ENCODE results near the gene RIIAD1. TPM values are rescaled to one million over a fixed set of nuclear protein-coding genes. Genes with fewer than 3 reads are reported as not detected.

Gene RIIAD1
- total RNA-seq, 1 donor, result not detected

GRCh38 chr1:151737026-151737425 lies 15.7 kb downstream of the RIIAD1 start:
- Histone ChIP-seq H3K79me2 (ENCODE audit: insufficient read depth, low read length) (no peaks in the 10 kb centered on the region), H3K9me3 (ENCODE audit: low read depth, low read length) (peaks cover 7% of the 10 kb centered on the region), H3K4me1 (ENCODE audit: insufficient read depth, low read length) (no peaks in the 10 kb centered on the region), H3K27me3 (ENCODE audit: insufficient read depth, low read length) (peaks cover 12% of the 10 kb centered on the region), H4K20me1 (ENCODE audit: insufficient read depth, low read length) (no peaks in the 10 kb centered on the region), H2AFZ (ENCODE audit: low read length) (no peak overlapping the region), H3K36me3 (ENCODE audit: insufficient read depth, low read length) (no peaks in the 10 kb centered on the region), H3K4me3 (ENCODE audit: insufficient read depth, low read length) (no peak overlapping the region), H3K27ac (ENCODE audit: low read depth, low read length) (no peak overlapping the region), H3K4me2 (ENCODE audit: insufficient read depth, low read length) (no peak overlapping the region)
- TF ChIP-seq CTCF (IDR thresholded peaks at IDR 0.05; ENCODE audit: extremely low read depth, low read depth, low read length), result no peak
- DNase-seq (ENCODE audit: insufficient read length, low spot score, missing footprints), result no peak

GRCh38 chr1:151737479-151737878 lies 16.2 kb downstream of the RIIAD1 start:
- H3K36me3 ChIP-seq (ENCODE audit: insufficient read depth, low read length), result no peaks in the 10 kb centered on the region
- H3K4me1 ChIP-seq (ENCODE audit: insufficient read depth, low read length), result no peaks in the 10 kb centered on the region
- no peak overlapping the region for H3K4me3 ChIP-seq (ENCODE audit: insufficient read depth, low read length)
- no peak for TF ChIP-seq CTCF (IDR thresholded peaks at IDR 0.05; ENCODE audit: extremely low read depth, low read depth, low read length)
- H3K4me2 ChIP-seq (ENCODE audit: insufficient read depth, low read length), result no peak overlapping the region
- no peak overlapping the region for H2AFZ ChIP-seq (ENCODE audit: low read length)
- peaks cover 12% of the 10 kb centered on the region for H3K27me3 ChIP-seq (ENCODE audit: insufficient read depth, low read length)
- H3K27ac ChIP-seq (ENCODE audit: low read depth, low read length), result no peak overlapping the region
- no peaks in the 10 kb centered on the region for H3K79me2 ChIP-seq (ENCODE audit: insufficient read depth, low read length)
- no peaks in the 10 kb centered on the region for H4K20me1 ChIP-seq (ENCODE audit: insufficient read depth, low read length)
- no peak for DNase-seq (ENCODE audit: insufficient read length, low spot score, missing footprints)
- H3K9me3 ChIP-seq (ENCODE audit: low read depth, low read length), result peaks cover 7% of the 10 kb centered on the region

GRCh38 chr1:151739590-151740355 lies 18.5 kb downstream of the RIIAD1 start:
- peaks cover 31% of the 10 kb centered on the region for H3K27me3 ChIP-seq (ENCODE audit: insufficient read depth, low read length)
- no peaks in the 10 kb centered on the region for H3K4me1 ChIP-seq (ENCODE audit: insufficient read depth, low read length)
- DNase-seq (ENCODE audit: insufficient read length, low spot score, missing footprints), result no peak
- H3K79me2 ChIP-seq (ENCODE audit: insufficient read depth, low read length), result no peaks in the 10 kb centered on the region
- no peaks in the 10 kb centered on the region for H3K36me3 ChIP-seq (ENCODE audit: insufficient read depth, low read length)
- H3K4me2 ChIP-seq (ENCODE audit: insufficient read depth, low read length), result no peak overlapping the region
- no peak overlapping the region for H3K4me3 ChIP-seq (ENCODE audit: insufficient read depth, low read length)
- H2AFZ ChIP-seq (ENCODE audit: low read length), result no peak overlapping the region
- TF ChIP-seq CTCF (IDR thresholded peaks at IDR 0.05; ENCODE audit: extremely low read depth, low read depth, low read length), result no peak
- H4K20me1 ChIP-seq (ENCODE audit: insufficient read depth, low read length), result no peaks in the 10 kb centered on the region
- peaks cover 7% of the 10 kb centered on the region for H3K9me3 ChIP-seq (ENCODE audit: low read depth, low read length)
- H3K27ac ChIP-seq (ENCODE audit: low read depth, low read length), result no peak overlapping the region

- Histone ChIP-seq H2AFZ (ENCODE audit: low read length) (no peak overlapping the region), H3K4me3 (ENCODE audit: insufficient read depth, low read length) (no peak overlapping the region), H3K4me1 (ENCODE audit: insufficient read depth, low read length) (no peaks in the 10 kb centered on the region), H3K27me3 (ENCODE audit: insufficient read depth, low read length) (peaks cover 42% of the 10 kb centered on the region), H3K9me3 (ENCODE audit: low read depth, low read length) (peaks cover 7% of the 10 kb centered on the region), H4K20me1 (ENCODE audit: insufficient read depth, low read length) (no peaks in the 10 kb centered on the region), H3K79me2 (ENCODE audit: insufficient read depth, low read length) (no peaks in the 10 kb centered on the region), H3K4me2 (ENCODE audit: insufficient read depth, low read length) (no peak overlapping the region), H3K36me3 (ENCODE audit: insufficient read depth, low read length) (no peaks in the 10 kb centered on the region), H3K27ac (ENCODE audit: low read depth, low read length) (no peak overlapping the region)
- DNase-seq (ENCODE audit: insufficient read length, low spot score, missing footprints), result no peak
- no peak for TF ChIP-seq CTCF (IDR thresholded peaks at IDR 0.05; ENCODE audit: extremely low read depth, low read depth, low read length)
Measured at GRCh38 chr1:151741516-151741915, 20.2 kb downstream of the RIIAD1 start.

Data from osteoblast (primary cell).